Measurements from ENCODE around the gene SH2D1B. TPM values are rescaled to one million over a fixed set of nuclear protein-coding genes. Genes with fewer than 3 reads are reported as not detected.

The SH2D1B gene
- total and polyA plus RNA-seq, 2 experiments from 2014 or later = not detected

DNA sequence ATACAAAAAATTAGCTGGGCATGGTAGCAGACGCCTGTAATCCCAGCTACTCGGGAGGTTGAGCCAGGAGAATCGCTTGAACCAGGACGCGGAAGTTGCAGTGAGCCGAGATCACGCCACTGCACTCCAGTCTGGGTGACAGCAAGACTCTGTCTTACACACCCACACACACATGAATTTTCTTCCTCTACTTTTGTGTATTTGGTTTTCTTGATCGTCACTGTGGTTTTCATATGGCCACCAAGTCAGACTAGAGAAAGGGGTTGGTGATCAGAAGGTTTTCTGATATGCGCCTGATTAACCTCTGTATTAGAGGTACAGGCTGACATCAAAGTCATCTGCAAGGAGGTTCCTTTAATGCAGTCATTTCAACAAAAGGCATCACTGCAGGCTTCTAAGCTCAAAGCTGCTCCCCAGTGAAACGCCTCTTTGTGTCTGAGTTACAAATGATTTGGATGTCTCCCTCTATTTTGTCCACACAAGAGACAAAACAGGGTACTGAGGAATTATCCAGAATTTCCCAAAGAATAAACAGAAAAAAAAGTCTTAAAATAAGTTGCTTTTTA lies 11.1 kb downstream of the SH2D1B start:
- H3K4me3 ChIP-seq = no peak overlapping the region
- H3K9me2 ChIP-seq (replicated peaks; ENCODE audit: insufficient read depth) = no peaks in the 10 kb centered on the region
- TF ChIP-seq EZH2 (IDR thresholded peaks at IDR 0.05; ENCODE audit: borderline replicate concordance) = no peak
- TF ChIP-seq EZH2phosphoT487 (IDR thresholded peaks at IDR 0.05; ENCODE audit: low read depth, severe bottlenecking, unreplicated experiment) = no peak
- TF ChIP-seq, protein P1, sequence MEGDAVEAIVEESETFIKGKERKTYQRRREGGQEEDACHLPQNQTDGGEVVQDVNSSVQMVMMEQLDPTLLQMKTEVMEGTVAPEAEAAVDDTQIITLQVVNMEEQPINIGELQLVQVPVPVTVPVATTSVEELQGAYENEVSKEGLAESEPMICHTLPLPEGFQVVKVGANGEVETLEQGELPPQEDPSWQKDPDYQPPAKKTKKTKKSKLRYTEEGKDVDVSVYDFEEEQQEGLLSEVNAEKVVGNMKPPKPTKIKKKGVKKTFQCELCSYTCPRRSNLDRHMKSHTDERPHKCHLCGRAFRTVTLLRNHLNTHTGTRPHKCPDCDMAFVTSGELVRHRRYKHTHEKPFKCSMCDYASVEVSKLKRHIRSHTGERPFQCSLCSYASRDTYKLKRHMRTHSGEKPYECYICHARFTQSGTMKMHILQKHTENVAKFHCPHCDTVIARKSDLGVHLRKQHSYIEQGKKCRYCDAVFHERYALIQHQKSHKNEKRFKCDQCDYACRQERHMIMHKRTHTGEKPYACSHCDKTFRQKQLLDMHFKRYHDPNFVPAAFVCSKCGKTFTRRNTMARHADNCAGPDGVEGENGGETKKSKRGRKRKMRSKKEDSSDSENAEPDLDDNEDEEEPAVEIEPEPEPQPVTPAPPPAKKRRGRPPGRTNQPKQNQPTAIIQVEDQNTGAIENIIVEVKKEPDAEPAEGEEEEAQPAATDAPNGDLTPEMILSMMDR (IDR thresholded peaks at IDR 0.05; ENCODE audit: poor library complexity) = no peak
- H3K9me3 ChIP-seq (ENCODE audit: low read depth) = no peaks in the 10 kb centered on the region
- WGBS (ENCODE audit: low lambda C conversion rate, missing lambda C conversion rate) = 94% methylated on average over 10 of the region's 10 CpGs
- H3K79me2 ChIP-seq = no peaks in the 10 kb centered on the region
- H2AFZ ChIP-seq = no peak overlapping the region
- H3K4me1 ChIP-seq (ENCODE audit: insufficient read depth) = no peaks in the 10 kb centered on the region
- no peak overlapping the region for H3K4me2 ChIP-seq
- no peaks in the 10 kb centered on the region for H4K20me1 ChIP-seq (ENCODE audit: insufficient read depth, poor library complexity, severe bottlenecking)
- H3K27me3 ChIP-seq = no peaks in the 10 kb centered on the region
- no peak for DNase-seq (ENCODE audit: low spot score)
- H3K27ac ChIP-seq = no peak overlapping the region
- no peaks in the 10 kb centered on the region for H3K36me3 ChIP-seq (replicated peaks; ENCODE audit: insufficient read depth, low read depth)

DNA sequence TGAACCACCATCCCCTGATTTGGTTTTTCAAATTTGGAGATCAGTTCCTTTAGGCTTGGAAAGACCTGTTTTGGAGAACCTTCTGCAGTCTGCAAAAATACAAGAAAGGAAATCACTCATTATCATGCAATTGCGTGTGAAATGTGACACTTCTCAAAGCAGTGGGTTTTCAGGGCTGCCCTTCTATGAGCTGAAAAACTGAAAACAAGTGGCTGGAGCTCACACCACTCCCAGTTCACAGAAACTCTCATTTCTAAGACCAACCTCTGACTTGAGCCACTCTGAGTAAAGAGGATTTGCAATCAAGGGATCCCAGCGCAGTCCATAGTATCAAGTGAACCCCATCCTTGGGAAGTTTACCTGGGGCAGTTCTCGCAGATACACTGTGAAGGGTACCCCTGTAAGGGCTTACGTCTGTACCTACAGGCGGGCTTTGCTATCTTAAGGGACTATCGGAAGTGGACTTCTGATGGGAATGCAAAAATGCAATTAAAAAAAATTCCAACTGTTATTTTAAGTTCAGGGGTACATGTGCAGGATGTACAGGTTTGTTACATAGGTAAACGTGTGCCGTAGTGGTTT lies 12.8 kb downstream of the SH2D1B start:
- Histone ChIP-seq H3K79me2 (no peaks in the 10 kb centered on the region), H3K4me3 (no peak overlapping the region), H3K4me2 (no peak overlapping the region), H2AFZ (no peak overlapping the region), H3K9me3 (ENCODE audit: low read depth) (no peaks in the 10 kb centered on the region), H3K27me3 (no peaks in the 10 kb centered on the region), H3K4me1 (ENCODE audit: insufficient read depth) (no peaks in the 10 kb centered on the region), H3K36me3 (replicated peaks; ENCODE audit: insufficient read depth, low read depth) (no peaks in the 10 kb centered on the region), H3K9me2 (replicated peaks; ENCODE audit: insufficient read depth) (no peaks in the 10 kb centered on the region), H3K27ac (no peak overlapping the region), H4K20me1 (ENCODE audit: insufficient read depth, poor library complexity, severe bottlenecking) (no peaks in the 10 kb centered on the region)
- DNase-seq (ENCODE audit: low spot score) = no peak
- TF ChIP-seq, protein P1 (IDR thresholded peaks at IDR 0.05; ENCODE audit: poor library complexity) = no peak
- no peak for TF ChIP-seq EZH2 (IDR thresholded peaks at IDR 0.05; ENCODE audit: borderline replicate concordance)
- TF ChIP-seq EZH2phosphoT487 (IDR thresholded peaks at IDR 0.05; ENCODE audit: low read depth, severe bottlenecking, unreplicated experiment) = no peak
- WGBS (ENCODE audit: low lambda C conversion rate, missing lambda C conversion rate) = 80% methylated on average over 8 of the region's 8 CpGs

DNA sequence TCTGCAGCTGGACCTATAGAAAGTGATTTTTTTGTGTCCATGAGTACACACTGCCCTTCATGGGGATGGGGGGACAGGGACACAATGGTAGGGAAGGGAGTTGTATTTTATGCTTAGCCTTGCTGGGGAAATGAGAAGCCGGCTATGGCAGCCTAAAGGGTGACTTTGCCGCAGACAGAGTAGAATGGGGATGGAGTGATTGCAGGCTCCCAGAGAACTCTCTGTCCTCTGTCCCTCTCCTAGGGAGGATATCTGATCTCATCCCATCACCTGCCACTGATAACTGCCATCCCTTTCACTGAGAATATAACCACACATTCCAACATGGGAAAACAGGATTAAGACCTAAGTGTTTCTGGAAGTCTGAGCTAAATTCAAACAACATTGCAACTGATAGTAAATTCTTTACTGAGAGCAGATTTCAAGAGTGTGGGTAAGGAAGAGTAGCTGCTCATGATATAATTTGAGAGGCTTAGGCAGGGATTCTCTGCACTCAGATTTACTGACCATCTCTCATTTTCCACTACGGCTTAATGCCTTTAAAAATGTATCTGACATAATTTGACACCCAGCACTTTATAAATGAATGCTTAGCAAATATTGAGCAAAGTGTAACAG lies 13.9 kb downstream of the SH2D1B start:
- no peak overlapping the region for H2AFZ ChIP-seq
- H4K20me1 ChIP-seq (ENCODE audit: insufficient read depth, poor library complexity, severe bottlenecking) = no peaks in the 10 kb centered on the region
- no peak overlapping the region for H3K27ac ChIP-seq
- H3K4me2 ChIP-seq = no peak overlapping the region
- no peak for DNase-seq (ENCODE audit: low spot score)
- no peaks in the 10 kb centered on the region for H3K9me3 ChIP-seq (ENCODE audit: low read depth)
- H3K4me1 ChIP-seq (ENCODE audit: insufficient read depth) = no peaks in the 10 kb centered on the region
- H3K4me3 ChIP-seq = no peak overlapping the region
- WGBS (ENCODE audit: low lambda C conversion rate, missing lambda C conversion rate) = 45% methylated on average over 3 of the region's 3 CpGs
- no peaks in the 10 kb centered on the region for H3K36me3 ChIP-seq (replicated peaks; ENCODE audit: insufficient read depth, low read depth)
- no peaks in the 10 kb centered on the region for H3K9me2 ChIP-seq (replicated peaks; ENCODE audit: insufficient read depth)
- H3K79me2 ChIP-seq = no peaks in the 10 kb centered on the region
- TF ChIP-seq EZH2phosphoT487 (IDR thresholded peaks at IDR 0.05; ENCODE audit: low read depth, severe bottlenecking, unreplicated experiment) (no peak), EZH2 (IDR thresholded peaks at IDR 0.05; ENCODE audit: borderline replicate concordance) (no peak)
- H3K27me3 ChIP-seq = no peaks in the 10 kb centered on the region

DNA sequence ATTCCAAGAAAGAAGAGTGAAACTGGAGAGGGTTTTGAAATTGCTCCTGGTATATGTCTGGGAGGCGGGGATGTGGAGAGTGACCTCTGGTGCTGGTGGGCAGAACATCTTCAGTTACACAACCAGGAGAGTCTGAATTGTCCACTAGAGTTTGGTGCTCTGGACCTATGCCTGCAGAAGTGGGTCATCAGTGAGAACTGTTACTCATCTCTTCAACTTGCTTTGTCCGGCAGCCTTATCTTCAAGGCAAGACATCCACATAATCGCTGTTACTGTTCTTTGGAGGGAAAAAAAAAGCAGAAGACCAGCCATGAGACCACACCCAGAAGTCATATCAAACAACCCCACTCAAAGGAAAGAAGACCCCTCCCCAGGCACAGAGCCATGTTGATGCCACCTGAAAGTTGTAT lies 14.9 kb downstream of the SH2D1B start:
- Histone ChIP-seq H3K9me2 (replicated peaks; ENCODE audit: insufficient read depth) (no peaks in the 10 kb centered on the region), H3K36me3 (replicated peaks; ENCODE audit: insufficient read depth, low read depth) (no peaks in the 10 kb centered on the region), H3K4me3 (no peak overlapping the region), H3K27ac (no peak overlapping the region), H3K79me2 (no peaks in the 10 kb centered on the region), H4K20me1 (ENCODE audit: insufficient read depth, poor library complexity, severe bottlenecking) (no peaks in the 10 kb centered on the region), H3K9me3 (ENCODE audit: low read depth) (no peaks in the 10 kb centered on the region), H2AFZ (no peak overlapping the region), H3K27me3 (no peaks in the 10 kb centered on the region), H3K4me1 (ENCODE audit: insufficient read depth) (no peaks in the 10 kb centered on the region), H3K4me2 (no peak overlapping the region)
- 86% methylated on average over 3 of the region's 3 CpGs for WGBS (ENCODE audit: low lambda C conversion rate, missing lambda C conversion rate)
- TF ChIP-seq EZH2 (IDR thresholded peaks at IDR 0.05; ENCODE audit: borderline replicate concordance) (no peak), EZH2phosphoT487 (IDR thresholded peaks at IDR 0.05; ENCODE audit: low read depth, severe bottlenecking, unreplicated experiment) (no peak)
- TF ChIP-seq, protein P1 (IDR thresholded peaks at IDR 0.05; ENCODE audit: poor library complexity) = no peak
- no peak for DNase-seq (ENCODE audit: low spot score)

All from hepatocyte (in vitro differentiated cells).